ENCODE results near the gene NCLN.
"Not testable (repeated sequence)": the region's sequence is repeated elsewhere in the genome, so short reads cannot be mapped to it uniquely, and the experiment has no call there.

Gene NCLN

GRCh38 chr19:3198901-3199700, 13.4 kb downstream of the NCLN start:
- DNase-seq (ENCODE audit: low spot score) = no peak

GRCh38 chr19:3201072-3201700, 15.5 kb downstream of the NCLN start:
- DNase-seq (ENCODE audit: low spot score) = no peak

- no peak for DNase-seq (ENCODE audit: low spot score)
These were observed 16.2 kb downstream of the NCLN start for GRCh38 chr19:3201911-3202310.

- no peak for DNase-seq (ENCODE audit: low spot score)
These were observed 16.6 kb downstream of the NCLN start for GRCh38 chr19:3202346-3202745.

GRCh38 chr19:3202895-3203294, 17.2 kb downstream of the NCLN start:
- DNase-seq (ENCODE audit: low spot score) = not testable (repeated sequence)

GRCh38 chr19:3203805-3204645, 18.3 kb downstream of the NCLN start:
- no peak for DNase-seq (ENCODE audit: low spot score)

- DNase-seq (ENCODE audit: low spot score) = no peak
These were observed 19.0 kb downstream of the NCLN start for GRCh38 chr19:3204646-3205275.

GRCh38 chr19:3206216-3206953, 20.7 kb downstream of the NCLN start:
- DNase-seq (ENCODE audit: low spot score) = no peak

GRCh38 chr19:3207461-3208242, 21.9 kb downstream of the NCLN start:
- DNase-seq (ENCODE audit: low spot score) = no peak

GRCh38 chr19:3208317-3209207, 22.8 kb downstream of the NCLN start:
- no peak for DNase-seq (ENCODE audit: low spot score)

GRCh38 chr19:3210347-3211017, 24.8 kb downstream of the NCLN start:
- peak; percentile 56 for DNase-seq (ENCODE audit: low spot score)

- no peak for DNase-seq (ENCODE audit: low spot score)
These were observed 25.5 kb downstream of the NCLN start for GRCh38 chr19:3211191-3211590.

GRCh38 chr19:3213159-3213558, 27.4 kb downstream of the NCLN start:
- no peak for DNase-seq (ENCODE audit: low spot score)

GRCh38 chr19:3216874-3217273, 31.1 kb downstream of the NCLN start:
- no peak for DNase-seq (ENCODE audit: low spot score)

- DNase-seq (ENCODE audit: low spot score) = no peak
These were observed 34.8 kb downstream of the NCLN start for GRCh38 chr19:3220576-3220975.

GRCh38 chr19:3221576-3221975, 35.8 kb downstream of the NCLN start:
- not testable (repeated sequence) for DNase-seq (ENCODE audit: low spot score)

- DNase-seq (ENCODE audit: low spot score) = no peak
These were observed 37.0 kb downstream of the NCLN start for GRCh38 chr19:3222709-3223108.

- peak; percentile 43 for DNase-seq (ENCODE audit: low spot score)
These were observed 38.8 kb downstream of the NCLN start, which contains the start of gene CELF5 for GRCh38 chr19:3224346-3225168. Gene CELF5 (plus strand): TSS chr19:3224661. CDS start chr19:3224740, 79 bp downstream.
